Fibroblast of lung (primary cell): Measurements from ENCODE around the gene CSRP1. TPM values are rescaled to one million over a fixed set of nuclear protein-coding genes. Genes with fewer than 3 reads are reported as not detected.

Source experiments
- DNase-seq, 2 donors: peaks; one replicate each; pipeline versions ENCODE4 v3.0.0 to v3.0.0-alpha.2; 2010; ENCODE audit warnings: low read depth in 2 of 2
- H2AFZ ChIP-seq: 2 replicates; pipeline ENCODE4 v1.5.1; 2012; ENCODE audit warnings: low read length, control low read depth, inconsistent platforms
- H3K27ac ChIP-seq: 2 replicates; pipeline ENCODE4 v1.5.1; 2011; ENCODE audit warnings: low read length, control low read depth; ENCODE audit not compliant: insufficient read depth
- H3K27me3 ChIP-seq: 2 replicates; pipeline ENCODE4 v1.5.1; 2011; ENCODE audit warnings: mild to moderate bottlenecking, low read length; ENCODE audit not compliant: control insufficient read depth, insufficient read depth
- H3K36me3 ChIP-seq: 2 replicates; pipeline ENCODE4 v1.5.1; 2011; ENCODE audit warnings: low read length; ENCODE audit not compliant: control insufficient read depth, insufficient read depth
- H3K4me1 ChIP-seq: 2 replicates; pipeline ENCODE4 v1.5.1; 2011; ENCODE audit warnings: low read length; ENCODE audit not compliant: control insufficient read depth, insufficient read depth; ENCODE audit errors: extremely low read depth
- H3K4me2 ChIP-seq: 2 replicates; pipeline ENCODE4 v1.5.1; 2011; ENCODE audit warnings: low read length, control low read depth; ENCODE audit not compliant: insufficient read depth; ENCODE audit errors: extremely low read depth
- H3K4me3 ChIP-seq, 4 experiments: fragments of 200-600 bp in 1 of 4; sonication (generic) in 1 of 4; replicated peaks in 1 of 4; 2 replicates each; pipeline ENCODE4 v1.5.1; 2011 to 2016; ENCODE audit warnings: low read length in 4 of 4, low read depth in 3 of 4, mild to moderate bottlenecking in 3 of 4, control low read depth in 2 of 4, inconsistent platforms in 1 of 4, mixed read lengths in 1 of 4; ENCODE audit not compliant: insufficient read depth in 1 of 4; ENCODE audit errors: control extremely low read depth in 1 of 4
- H3K79me2 ChIP-seq: 2 replicates; pipeline ENCODE4 v1.5.1; 2012; ENCODE audit warnings: mild to moderate bottlenecking, low read length, inconsistent platforms; ENCODE audit not compliant: control insufficient read depth, insufficient read depth
- H3K9ac ChIP-seq: 2 replicates; pipeline ENCODE4 v1.5.1; 2011; ENCODE audit warnings: mild to moderate bottlenecking, low read length, control low read depth; ENCODE audit not compliant: insufficient read depth
- H3K9me3 ChIP-seq: 2 replicates; pipeline ENCODE4 v1.5.1; 2012; ENCODE audit warnings: low read depth, low read length; ENCODE audit not compliant: control insufficient read depth, insufficient read depth
- H4K20me1 ChIP-seq: 2 replicates; pipeline ENCODE4 v1.5.1; 2011; ENCODE audit warnings: low read length; ENCODE audit not compliant: control insufficient read depth, insufficient read depth; ENCODE audit errors: extremely low read depth
- CTCF ChIP-seq, 2 donors: IDR thresholded peaks in 1 of 2; conservative IDR thresholded peaks in 1 of 2; 1 replicate in 1 of 2; 2 replicates in 1 of 2; pipeline ENCODE4 v1.5.1; 2011 to 2012; ENCODE audit warnings: low read length in 2 of 2, control low read depth in 1 of 2, inconsistent platforms in 1 of 2, low read depth in 1 of 2, mild to moderate bottlenecking in 1 of 2
- EZH2 ChIP-seq: IDR thresholded peaks from 2 replicates; pipeline ENCODE4 v1.5.1; 2012; ENCODE audit warnings: low read length, control low read depth, mild to moderate bottlenecking; ENCODE audit errors: missing control alignments
- polyA plus RNA-seq, 2 donors: library from polyadenylated mRNA; depleted of rRNA in 1 of 2; stranded (reverse) in 1 of 2; unstranded in 1 of 2; fragments of >200 nt; gene quantifications; 2 replicates each; pipeline ENCODE4 v1.2.1, GENCODE V29; 2011 to 2012; ENCODE audit warnings: missing spikeins in 1 of 2
- total RNA-seq: library from RNA; depleted of rRNA; stranded (reverse); fragments of >200 nt; gene quantifications from 2 replicates; pipeline ENCODE4 v1.2.1, GENCODE V29; 2014

The CSRP1 gene
- total and polyA plus RNA-seq, 2 donors (not counting 1 experiment from before 2014, with no cell fraction given), result 195 to 1,081 TPM

GRCh38 chr1:201515895-201516294, 9.0 kb upstream of the CSRP1 start:
- no peaks in the 10 kb centered on the region for H4K20me1 ChIP-seq
- peaks cover 13% of the 10 kb centered on the region for H3K4me1 ChIP-seq
- no peaks in the 10 kb centered on the region for H3K9me3 ChIP-seq
- H3K27me3 ChIP-seq, result no peaks in the 10 kb centered on the region
- TF ChIP-seq CTCF (conservative IDR thresholded peaks at IDR 0.05 in 1 of 2, IDR thresholded peaks at IDR 0.05 in 1 of 2; ENCODE audit: low read depth in 1 of 2, low read length in 2 of 2) (no peak), EZH2 (no peak)
- no peaks in the 10 kb centered on the region for H3K79me2 ChIP-seq
- no peak overlapping the region for H3K27ac ChIP-seq
- no peak overlapping the region for H3K4me2 ChIP-seq
- H2AFZ ChIP-seq, result no peak overlapping the region
- no peak for DNase-seq
- H3K9ac ChIP-seq, result no peak overlapping the region
- no peaks in the 10 kb centered on the region for H3K36me3 ChIP-seq
- H3K4me3 ChIP-seq, result no peak overlapping the region

GRCh38 chr1:201515062-201515750, 8.3 kb upstream of the CSRP1 start:
- Histone ChIP-seq H3K79me2 (no peaks in the 10 kb centered on the region), H4K20me1 (no peaks in the 10 kb centered on the region), H3K9ac (no peak overlapping the region), H3K27me3 (no peaks in the 10 kb centered on the region), H3K36me3 (no peaks in the 10 kb centered on the region), H3K4me1 (peaks cover 13% of the 10 kb centered on the region), H3K4me3 (no peak overlapping the region), H3K27ac (no peak overlapping the region), H2AFZ (no peak overlapping the region), H3K9me3 (no peaks in the 10 kb centered on the region), H3K4me2 (no peak overlapping the region)
- no peak for DNase-seq
- TF ChIP-seq CTCF (conservative IDR thresholded peaks at IDR 0.05 in 1 of 2, IDR thresholded peaks at IDR 0.05 in 1 of 2; ENCODE audit: low read depth in 1 of 2, low read length in 2 of 2) (no peak), EZH2 (no peak)

- Histone ChIP-seq H2AFZ (no peak overlapping the region), H3K9me3 (no peaks in the 10 kb centered on the region), H3K4me3 (no peak overlapping the region), H3K4me2 (no peak overlapping the region), H3K9ac (no peak overlapping the region), H3K27me3 (no peaks in the 10 kb centered on the region), H3K4me1 (peaks cover 15% of the 10 kb centered on the region), H3K36me3 (no peaks in the 10 kb centered on the region), H3K79me2 (no peaks in the 10 kb centered on the region), H3K27ac (no peak overlapping the region), H4K20me1 (no peaks in the 10 kb centered on the region)
- no peak for DNase-seq
- TF ChIP-seq CTCF (conservative IDR thresholded peaks at IDR 0.05 in 1 of 2, IDR thresholded peaks at IDR 0.05 in 1 of 2; ENCODE audit: low read depth in 1 of 2, low read length in 2 of 2), result no peak
- TF ChIP-seq EZH2, result no peak
Observed at GRCh38 chr1:201514466-201514865, 7.5 kb upstream of the CSRP1 start.
